Stimulated activated CD4-positive, alpha-beta T cell treated with anti-CD3 and anti-CD28 coated beads, TNF-alpha, amount 100 ng/mL, for 1 hour (primary cell): Measurements from ENCODE around the gene CFB.
"Not testable (repeated sequence)": the region's sequence is repeated elsewhere in the genome, so short reads cannot be mapped to it uniquely, and the experiment has no call there.

Source experiments
- DNase-seq, 3 donors: peaks; one replicate each; pipeline ENCODE4 v3.0.0-alpha.2; 2020; ENCODE audit warnings: low read depth in 3 of 3, low spot score in 1 of 3

CFB gene

DNA sequence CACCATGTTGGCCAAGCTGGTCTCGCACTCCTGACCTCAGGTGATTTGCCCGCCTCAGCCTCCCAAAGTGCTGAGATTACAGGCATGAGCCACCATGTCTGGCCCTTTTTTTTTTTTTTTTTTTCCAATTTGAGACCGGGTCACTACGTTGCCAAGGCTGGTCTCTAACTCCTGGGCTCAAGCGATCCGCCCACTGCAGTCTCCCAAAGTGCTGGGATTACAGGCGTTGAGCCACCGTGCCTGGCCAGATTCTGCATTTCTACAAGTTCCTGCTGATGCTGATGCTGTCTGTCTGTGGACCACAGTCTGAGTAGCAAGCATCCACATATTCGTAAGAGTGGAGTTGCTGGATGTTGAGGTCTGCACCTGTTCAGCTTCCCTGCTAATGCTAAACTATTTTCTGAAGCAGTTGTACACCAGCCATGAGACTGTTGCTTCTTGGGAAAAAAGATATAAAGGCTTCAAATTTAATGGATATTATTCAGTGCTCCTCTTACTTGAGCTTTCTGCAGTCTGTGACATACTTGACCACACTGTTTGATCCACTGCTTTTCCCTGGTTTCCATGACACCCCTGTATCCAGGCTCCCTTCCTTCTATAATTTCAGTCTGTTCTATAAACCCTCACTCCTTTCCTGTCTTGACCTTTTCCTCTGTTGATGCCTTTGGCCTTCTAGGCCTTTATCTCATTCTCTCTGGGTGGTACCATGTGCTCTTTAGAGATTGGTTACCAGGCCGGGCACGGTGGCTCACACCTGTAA is 33.9 kb upstream of the CFB start:
- DNase-seq: no peak

DNA sequence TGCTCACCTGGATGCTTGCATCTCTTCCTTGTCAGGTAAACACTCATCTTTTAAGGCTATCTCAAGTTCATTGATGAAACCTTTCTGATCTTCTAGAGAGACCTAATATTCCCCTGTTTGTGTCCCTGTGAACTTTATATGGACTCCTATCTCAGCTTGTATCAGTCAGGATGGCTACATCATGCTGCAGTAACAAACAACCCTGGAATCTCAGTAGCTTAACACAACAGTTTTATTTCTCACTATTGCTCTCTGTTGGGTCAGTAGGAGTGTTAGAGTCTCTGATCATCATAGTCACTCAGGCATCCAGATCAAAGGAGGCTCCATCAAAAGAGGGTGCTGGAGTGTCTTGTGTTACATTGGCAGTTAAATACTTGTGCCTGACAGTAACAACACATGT is 30.5 kb upstream of the CFB start:
- no peak for DNase-seq

DNA sequence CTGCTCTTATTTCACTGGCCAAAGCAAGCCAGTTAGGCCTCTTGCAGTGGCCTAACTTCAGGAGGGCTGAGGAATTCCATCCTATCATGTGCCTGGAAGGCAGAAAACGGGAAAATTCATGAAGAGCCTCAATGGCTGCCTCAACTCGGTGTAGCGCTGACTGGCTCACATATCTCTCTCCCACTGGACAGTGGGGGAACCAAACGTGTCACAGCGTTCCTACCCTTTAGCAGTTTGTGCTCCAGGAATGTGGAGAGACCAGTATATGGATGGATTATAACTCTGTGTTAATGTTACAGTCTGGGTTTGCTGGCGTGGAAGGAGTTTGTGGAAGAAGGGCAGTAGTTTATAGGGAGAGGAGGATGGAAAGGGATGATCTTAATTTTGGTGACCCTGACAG is 30.1 kb upstream of the CFB start:
- DNase-seq: no peak

DNA sequence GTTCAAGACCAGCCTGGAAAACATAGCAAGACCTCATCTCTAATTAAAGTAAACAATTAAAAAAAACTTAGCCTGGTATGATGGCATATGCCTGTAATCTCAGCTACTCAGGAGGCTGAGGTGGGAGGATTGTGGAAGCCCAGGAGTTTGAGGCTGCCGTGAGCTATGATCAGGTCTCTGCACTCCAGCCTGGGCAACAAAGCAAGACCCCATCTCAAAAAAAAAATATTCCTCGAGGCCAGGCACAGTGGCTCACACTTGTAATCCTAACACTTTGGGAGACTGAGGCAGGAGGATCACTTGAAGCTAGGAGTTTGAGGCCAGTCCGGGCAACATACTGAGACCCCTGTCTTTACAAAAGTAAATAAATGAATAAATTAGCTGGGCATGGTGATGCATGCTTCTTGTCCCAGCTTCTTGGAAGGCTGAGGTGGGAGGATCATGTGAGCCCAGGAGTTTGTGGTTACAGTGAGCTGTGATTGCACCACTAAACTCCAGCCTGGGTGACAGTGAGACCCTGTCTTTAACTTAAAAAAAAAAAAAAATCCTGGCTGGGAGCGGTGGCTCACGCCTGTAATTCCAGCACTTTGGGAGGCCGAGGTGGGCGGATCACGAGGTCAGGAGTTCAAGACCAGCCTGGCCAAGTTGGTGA is 27.7 kb upstream of the CFB start:
- DNase-seq: no peak

DNA sequence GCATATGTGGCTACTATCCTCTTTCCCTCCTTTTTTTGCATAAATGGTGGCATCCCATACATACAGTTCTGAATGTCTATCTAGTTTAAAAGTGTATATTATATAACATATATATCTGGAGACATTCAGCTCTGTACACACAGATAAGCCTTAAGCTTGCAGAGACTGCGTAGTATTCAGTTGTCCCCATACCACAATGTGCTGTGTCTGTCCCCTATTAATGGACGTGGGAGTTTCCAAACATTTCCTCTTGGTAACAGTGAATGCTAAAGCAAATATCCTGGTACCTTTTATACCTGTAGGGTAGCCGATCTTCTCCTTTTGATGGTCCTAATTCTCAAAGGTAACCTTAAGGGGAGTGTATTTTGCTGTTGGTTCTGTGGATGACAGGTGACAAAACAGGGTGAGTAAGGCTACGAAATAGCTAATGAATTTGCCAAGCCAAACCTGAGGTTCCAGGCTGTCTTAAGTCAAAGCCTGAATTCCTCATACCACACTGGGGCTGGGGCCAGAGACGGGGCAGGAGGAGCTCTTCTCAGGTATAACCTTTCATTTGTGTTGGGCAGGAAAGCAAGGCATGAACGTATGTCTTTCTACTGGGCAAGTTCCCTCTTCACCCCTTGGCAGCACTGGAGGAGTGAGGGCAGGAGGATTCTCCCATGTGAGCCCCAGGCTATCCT is 26.1 kb upstream of the CFB start:
- no peak for DNase-seq

DNA sequence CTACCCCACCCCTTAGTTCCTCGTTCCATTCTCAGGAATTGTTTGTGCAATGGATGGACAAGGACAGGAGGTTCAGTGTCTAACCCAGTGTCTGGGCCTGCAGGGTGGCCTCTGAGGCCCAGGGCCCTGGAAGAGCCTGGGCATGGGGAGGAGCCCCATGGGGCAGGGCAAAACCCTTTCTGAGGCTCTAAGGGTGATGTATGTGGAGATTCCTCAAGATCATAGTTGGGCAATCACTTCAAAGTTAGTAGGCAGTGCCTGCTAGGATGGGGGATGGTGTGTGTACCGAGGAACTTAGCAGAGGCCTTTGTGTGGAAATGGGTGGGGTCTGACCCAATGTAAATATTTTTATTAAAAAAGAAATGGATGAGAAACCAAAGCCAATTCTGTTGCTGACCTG is 25.1 kb upstream of the CFB start:
- no peak for DNase-seq

DNA sequence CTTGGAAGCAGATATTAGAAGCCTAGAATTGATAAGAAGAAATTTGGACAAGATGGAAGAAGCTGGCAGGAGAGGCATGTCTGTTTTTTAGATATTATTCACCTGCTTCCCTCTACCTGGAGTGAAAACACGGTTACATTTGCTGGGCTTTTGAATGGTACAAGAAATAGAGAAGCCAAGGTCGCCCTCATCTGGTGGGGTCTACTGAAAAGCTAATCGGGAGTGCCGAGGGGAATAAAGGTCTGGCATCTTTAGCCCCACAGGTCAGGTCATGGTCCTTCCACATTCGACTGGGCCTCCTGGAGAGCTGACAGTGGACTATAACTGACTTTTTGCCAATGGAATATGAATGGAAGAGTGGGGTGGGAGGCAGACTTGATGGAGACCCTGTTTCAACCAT is 23.0 kb upstream of the CFB start:
- DNase-seq: no peak

DNA sequence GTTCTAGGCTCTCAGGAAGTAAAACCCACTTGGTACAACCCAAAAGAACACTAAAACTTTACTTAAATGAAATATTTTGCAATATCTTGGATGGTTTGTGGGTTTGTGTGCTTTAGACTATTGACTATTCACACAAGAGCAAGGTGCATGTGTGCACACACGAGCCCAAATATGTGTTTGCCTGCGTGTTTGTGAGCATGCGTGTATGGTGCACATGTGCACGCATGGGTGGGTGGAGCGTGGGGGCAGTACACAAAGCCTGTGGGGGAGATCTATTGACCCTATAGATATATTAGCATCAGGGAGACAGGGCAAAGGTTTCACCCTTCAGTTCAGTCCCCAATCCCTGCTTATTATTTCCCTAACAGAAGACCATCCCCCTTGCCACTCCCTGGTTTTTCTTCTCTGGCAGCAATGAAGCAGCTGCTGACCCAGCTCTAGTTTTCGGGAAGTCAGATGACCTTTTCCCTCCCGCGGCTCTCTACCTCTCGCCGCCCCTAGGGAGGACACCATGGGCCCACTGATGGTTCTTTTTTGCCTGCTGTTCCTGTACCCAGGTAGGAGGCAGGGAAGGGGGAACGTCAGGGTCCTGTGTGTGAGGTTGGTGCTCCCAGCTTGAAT is 18.5 kb upstream of the CFB start, which contains the start of gene C2:
C2 (plus strand) TSS at position 476 of the 621 bp plus-strand sequence; CDS start at position 512, 36 bp downstream.
- DNase-seq: no peak

DNA sequence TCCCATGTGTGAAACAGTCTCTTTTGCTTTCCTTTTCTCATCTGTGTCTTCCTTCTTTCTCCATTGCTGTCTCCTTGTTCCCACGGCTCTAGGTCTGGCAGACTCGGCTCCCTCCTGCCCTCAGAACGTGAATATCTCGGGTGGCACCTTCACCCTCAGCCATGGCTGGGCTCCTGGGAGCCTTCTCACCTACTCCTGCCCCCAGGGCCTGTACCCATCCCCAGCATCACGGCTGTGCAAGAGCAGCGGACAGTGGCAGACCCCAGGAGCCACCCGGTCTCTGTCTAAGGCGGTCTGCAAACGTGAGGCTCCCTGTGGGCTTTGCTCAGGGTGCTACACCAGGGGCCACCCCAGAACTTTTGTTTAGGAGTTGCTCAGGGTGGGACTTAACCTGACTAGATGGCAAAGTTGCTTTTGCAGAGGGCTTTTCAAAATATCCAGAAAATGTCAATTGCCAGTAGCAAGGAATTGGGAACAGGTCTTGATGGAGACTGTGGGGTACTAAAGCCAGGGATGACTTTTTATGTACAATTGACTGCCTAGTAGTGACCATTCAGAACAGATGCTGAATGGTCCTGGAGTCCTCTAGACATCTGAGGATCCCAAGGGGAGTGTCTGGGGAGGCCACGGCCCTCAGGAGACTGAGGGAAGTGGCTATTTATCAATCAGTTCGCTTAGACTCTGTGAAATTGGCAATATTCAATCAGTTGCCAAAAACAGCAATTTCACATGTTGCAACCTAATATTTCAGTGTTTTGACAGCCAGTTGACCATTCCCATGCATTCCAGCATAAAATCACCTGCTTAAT is 17.8 kb upstream of the CFB start:
- DNase-seq: no peak

DNA sequence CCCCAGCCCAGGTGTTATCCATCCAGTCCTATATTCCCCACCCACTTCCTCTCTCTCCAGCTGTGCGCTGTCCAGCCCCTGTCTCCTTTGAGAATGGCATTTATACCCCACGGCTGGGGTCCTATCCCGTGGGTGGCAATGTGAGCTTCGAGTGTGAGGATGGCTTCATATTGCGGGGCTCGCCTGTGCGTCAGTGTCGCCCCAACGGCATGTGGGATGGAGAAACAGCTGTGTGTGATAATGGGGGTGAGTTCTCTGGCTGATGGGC is 17.3 kb upstream of the CFB start:
- no peak for DNase-seq

DNA sequence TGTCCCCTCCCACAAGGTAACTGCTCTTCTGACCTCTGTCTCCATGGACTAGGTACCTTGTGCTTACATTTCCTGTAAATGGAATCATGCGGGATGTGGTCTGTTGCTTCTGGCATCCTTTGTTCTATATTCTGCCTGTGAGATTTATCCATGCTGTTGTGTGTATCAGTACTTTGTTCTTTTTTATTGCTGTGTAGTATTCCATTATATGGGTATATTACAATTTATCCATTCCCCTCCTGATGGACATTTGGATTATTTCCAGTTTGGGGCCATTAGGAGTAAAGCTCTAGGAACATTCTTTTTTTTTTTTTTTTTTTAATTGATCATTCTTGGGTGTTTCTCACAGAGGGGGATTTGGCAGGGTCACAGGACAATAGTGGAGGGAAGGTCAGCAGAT is 14.9 kb upstream of the CFB start:
- no peak for DNase-seq

DNA sequence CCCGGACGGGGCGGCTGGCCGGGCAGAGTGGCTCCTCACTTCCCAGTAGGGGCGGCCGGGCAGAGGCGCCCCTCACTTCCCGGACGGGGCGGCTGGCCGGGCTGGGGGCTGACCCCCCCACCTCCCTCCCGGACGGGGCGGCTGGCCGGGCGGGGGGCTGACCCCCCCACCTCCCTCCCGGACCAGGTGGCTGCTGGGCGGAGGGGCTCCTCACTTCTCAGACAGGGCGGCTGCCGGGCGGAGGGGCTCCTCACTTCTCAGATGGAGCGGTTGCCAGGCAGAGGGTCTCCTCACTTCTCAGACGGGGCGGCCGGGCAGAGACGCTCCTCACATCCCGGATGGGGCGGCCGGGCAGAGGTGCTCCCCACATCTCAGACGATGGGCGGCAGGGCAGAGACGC is 13.8 kb upstream of the CFB start:
- not testable (repeated sequence) for DNase-seq

DNA sequence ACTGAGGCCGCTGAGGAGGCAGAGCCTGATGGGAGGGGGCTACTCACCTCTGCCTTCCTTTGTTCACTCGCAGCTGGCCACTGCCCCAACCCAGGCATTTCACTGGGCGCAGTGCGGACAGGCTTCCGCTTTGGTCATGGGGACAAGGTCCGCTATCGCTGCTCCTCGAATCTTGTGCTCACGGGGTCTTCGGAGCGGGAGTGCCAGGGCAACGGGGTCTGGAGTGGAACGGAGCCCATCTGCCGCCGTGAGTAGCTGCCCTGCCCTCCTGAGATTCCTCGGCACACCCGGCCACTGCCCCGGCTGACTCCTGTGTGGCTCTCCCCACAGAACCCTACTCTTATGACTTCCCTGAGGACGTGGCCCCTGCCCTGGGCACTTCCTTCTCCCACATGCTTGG is 12.4 kb upstream of the CFB start:
- no peak for DNase-seq

DNA sequence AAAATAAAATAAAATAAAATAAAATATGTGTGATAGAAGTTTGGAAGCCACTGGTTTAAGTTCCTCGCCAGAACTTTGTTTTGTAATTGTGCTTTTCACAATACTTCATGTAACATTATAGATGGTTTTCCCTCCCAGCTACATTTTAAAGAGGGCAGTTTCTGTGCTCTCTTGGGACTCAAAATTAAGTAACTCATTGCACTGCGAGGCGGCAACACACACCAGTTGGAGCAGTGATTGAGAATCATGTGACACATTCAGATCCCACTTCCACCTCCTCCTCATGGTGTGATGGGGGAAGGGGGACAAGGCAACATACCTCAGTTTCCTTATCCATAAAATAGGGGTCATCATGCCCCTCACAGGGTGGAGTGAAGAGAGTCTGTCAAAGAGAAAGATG is 10.9 kb upstream of the CFB start:
- no peak for DNase-seq

DNA sequence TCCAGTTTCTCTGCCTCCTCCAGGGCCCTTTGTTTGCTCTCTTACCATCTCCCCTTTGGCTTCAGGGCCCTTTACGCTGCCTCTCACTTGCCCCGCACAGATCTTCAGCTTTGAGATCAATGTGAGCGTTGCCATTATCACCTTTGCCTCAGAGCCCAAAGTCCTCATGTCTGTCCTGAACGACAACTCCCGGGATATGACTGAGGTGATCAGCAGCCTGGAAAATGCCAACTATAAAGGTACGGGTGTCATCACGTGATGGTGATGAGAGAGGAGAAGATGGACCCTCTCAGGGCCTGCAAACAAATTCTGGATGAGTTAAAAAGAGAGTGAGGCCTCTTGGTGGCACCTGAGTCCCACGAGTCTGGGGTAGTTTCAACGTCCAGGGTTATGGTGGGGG is 10.1 kb upstream of the CFB start:
- no peak for DNase-seq

DNA sequence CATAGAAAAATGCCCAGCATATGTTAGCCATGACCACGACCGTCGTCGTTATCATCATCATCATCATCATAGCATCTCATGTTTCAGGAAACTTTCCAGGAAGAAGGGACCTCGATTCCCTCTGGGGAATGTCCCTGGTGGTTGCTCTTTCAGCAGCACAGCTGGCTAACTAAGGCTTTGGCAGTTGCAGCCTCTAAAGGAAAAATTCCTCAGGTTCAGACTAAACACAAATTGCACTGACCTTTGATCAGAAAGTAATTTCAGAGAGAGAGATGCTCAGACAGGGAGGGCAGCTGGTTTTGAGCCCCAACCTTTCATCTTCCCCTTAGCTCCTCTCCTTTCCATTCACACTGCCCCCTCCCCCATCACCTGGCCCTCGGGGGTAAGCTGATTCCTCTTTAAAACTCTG is 5.6 kb upstream of the CFB start:
- DNase-seq: no peak

DNA sequence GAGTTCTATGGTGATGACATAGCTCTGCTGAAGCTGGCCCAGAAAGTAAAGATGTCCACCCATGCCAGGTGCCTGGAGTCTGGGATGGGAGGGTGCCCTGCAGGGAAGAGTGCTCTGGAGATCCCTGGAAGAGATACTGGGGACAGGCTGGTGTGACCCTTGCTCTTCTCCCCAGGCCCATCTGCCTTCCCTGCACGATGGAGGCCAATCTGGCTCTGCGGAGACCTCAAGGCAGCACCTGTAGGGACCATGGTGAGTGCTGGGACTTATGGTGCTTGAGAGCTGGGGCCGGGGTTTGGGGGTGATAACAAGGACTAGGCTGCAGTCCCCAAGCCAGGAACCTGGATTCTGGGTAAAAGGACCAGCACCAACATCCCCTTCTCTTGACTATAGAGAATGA is 2.2 kb upstream of the CFB start:
- no peak for DNase-seq

DNA sequence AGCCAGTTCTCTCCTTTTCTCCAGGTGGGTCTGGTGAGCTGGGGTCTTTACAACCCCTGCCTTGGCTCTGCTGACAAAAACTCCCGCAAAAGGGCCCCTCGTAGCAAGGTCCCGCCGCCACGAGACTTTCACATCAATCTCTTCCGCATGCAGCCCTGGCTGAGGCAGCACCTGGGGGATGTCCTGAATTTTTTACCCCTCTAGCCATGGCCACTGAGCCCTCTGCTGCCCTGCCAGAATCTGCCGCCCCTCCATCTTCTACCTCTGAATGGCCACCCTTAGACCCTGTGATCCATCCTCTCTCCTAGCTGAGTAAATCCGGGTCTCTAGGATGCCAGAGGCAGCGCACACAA is 765 bp upstream of the CFB start:
- no peak for DNase-seq

DNA sequence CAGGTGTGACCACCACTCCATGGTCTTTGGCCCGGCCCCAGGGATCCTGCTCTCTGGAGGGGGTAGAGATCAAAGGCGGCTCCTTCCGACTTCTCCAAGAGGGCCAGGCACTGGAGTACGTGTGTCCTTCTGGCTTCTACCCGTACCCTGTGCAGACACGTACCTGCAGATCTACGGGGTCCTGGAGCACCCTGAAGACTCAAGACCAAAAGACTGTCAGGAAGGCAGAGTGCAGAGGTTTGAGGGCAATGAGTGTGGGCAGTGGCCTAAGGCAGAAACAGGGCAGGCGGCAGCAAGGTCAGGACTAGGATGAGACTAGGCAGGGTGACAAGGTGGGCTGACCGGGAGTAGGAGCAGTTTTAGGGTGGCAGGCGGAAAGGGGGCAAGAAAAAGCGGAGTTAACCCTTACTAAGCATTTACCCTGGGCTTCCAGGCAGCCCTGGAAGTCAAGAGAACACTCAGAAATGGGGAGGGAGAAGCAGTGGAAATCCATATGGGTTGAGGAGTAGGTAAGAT is 533 bp downstream of the CFB start:
- no peak for DNase-seq

DNA sequence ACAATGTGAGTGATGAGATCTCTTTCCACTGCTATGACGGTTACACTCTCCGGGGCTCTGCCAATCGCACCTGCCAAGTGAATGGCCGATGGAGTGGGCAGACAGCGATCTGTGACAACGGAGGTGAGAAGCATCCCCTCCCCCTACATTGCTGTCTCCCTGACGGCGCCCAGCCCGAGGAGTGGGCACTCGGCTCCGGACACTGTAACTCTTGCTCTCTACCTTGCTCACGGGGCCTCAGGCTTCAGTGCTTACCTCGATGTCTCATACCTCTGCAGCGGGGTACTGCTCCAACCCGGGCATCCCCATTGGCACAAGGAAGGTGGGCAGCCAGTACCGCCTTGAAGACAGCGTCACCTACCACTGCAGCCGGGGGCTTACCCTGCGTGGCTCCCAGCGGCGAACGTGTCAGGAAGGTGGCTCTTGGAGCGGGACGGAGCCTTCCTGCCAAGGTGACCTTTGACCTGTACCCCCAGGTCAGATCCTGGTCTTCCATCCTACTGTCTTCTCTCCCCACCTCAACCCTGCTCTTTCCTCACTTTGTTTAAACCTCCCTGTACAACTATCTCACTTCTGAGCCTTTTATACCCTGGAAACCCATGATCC is 1.3 kb downstream of the CFB start:
- no peak for DNase-seq

DNA sequence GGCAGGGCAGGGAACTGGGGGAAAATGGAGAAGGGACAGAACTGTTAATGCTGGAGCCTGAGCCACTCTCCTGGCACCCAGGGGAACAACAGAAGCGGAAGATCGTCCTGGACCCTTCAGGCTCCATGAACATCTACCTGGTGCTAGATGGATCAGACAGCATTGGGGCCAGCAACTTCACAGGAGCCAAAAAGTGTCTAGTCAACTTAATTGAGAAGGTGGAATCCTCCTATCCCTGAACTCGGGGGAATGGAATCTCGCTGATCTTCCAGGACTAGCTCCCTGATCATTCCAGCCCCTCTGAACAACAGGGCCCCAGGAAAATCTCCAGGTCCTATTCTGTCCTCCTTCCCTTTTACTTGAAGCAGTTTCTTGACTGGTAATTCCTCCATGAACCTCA is 2.0 kb downstream of the CFB start:
- no peak for DNase-seq
